ENCODE data around the gene ANKH.

ANKH gene

DNA sequence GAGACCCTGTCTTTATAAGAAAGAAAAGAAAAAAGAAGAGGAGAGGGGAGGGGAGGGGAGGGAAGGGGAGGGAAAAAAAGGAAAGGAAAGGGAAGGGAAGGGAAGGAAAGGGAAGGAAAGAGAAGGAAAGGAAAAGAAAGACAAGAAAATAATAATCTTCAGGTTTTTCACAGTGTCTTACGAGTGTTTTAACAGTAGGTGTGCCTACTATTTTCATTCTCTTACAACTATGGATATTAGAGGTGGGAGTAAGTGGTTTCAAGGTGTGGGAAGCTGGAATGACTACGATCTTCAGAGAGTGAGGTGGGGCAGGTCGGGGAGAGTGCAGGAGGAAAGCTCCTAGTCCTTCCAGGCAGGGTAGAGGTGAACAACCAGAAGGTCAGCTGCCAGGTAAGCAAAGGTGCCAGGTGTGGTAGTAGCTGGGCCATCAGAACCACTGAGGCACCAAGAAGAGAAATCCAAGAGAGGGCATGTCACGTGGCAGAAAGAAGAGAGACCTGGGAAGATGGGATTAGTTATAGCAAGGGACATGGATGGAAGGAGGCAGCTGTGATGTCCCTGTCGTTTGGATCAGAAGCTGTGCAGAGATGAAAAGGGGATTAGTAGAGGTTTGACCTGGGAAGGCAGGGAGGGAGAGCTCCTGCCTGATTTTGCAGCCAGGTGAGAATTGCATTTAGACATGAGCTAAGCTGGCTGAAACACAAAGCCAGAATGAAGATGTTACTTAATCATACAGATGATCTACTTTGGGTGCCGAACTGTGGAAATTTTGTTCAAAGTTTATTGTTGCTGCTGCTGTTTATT is 111.6 kb downstream of the ANKH start:
- H3K9ac ChIP-seq (ENCODE audit: insufficient read length), result no peak overlapping the region
- no peak overlapping the region for H3K4me3 ChIP-seq
- H3K27ac ChIP-seq, result no peak overlapping the region
- H3K9me3 ChIP-seq (ENCODE audit: low read depth, low read length), result no peaks in the 10 kb centered on the region
- DNase-seq (ENCODE audit: low read depth, low spot score), result no peak
- no peaks in the 10 kb centered on the region for H3K36me3 ChIP-seq (ENCODE audit: insufficient read depth, low read length)
- no peak for TF ChIP-seq POLR2AphosphoS5 (IDR thresholded peaks at IDR 0.05; ENCODE audit: borderline replicate concordance, low read depth, low read length)
- no peak for TF ChIP-seq FOXP2 (optimal IDR thresholded peaks at IDR 0.05; ENCODE audit: control extremely low read depth, extremely low read length, insufficient read depth)
- no peak for TF ChIP-seq EZH2 (IDR thresholded peaks at IDR 0.05)

- DNase-seq (ENCODE audit: low read depth, low spot score), result no peak
- TF ChIP-seq EZH2 (IDR thresholded peaks at IDR 0.05), result no peak
- no peak for TF ChIP-seq FOXP2 (optimal IDR thresholded peaks at IDR 0.05; ENCODE audit: control extremely low read depth, extremely low read length, insufficient read depth)
- TF ChIP-seq POLR2AphosphoS5 (IDR thresholded peaks at IDR 0.05; ENCODE audit: borderline replicate concordance, low read depth, low read length), result no peak
- Histone ChIP-seq H3K27ac (no peak overlapping the region), H3K4me3 (no peak overlapping the region), H3K9ac (ENCODE audit: insufficient read length) (no peak overlapping the region), H3K9me3 (ENCODE audit: low read depth, low read length) (no peaks in the 10 kb centered on the region), H3K36me3 (ENCODE audit: insufficient read depth, low read length) (no peaks in the 10 kb centered on the region)
Measured at GRCh38 chr5:14757850-14758249, 113.7 kb downstream of the ANKH start.

GRCh38 chr5:14756478-14756877 is 115.1 kb downstream of the ANKH start:
- Histone ChIP-seq H3K9ac (ENCODE audit: insufficient read length) (no peak overlapping the region), H3K9me3 (ENCODE audit: low read depth, low read length) (no peaks in the 10 kb centered on the region), H3K36me3 (ENCODE audit: insufficient read depth, low read length) (no peaks in the 10 kb centered on the region), H3K4me3 (no peak overlapping the region), H3K27ac (no peak overlapping the region)
- no peak for TF ChIP-seq POLR2AphosphoS5 (IDR thresholded peaks at IDR 0.05; ENCODE audit: borderline replicate concordance, low read depth, low read length)
- DNase-seq (ENCODE audit: low read depth, low spot score), result no peak

GRCh38 chr5:14753947-14754346 is 117.6 kb downstream of the ANKH start:
- Histone ChIP-seq H3K36me3 (ENCODE audit: insufficient read depth, low read length) (no peaks in the 10 kb centered on the region), H3K27ac (no peak overlapping the region), H3K9me3 (ENCODE audit: low read depth, low read length) (no peaks in the 10 kb centered on the region), H3K9ac (ENCODE audit: insufficient read length) (no peak overlapping the region), H3K4me3 (no peak overlapping the region)
- no peak for TF ChIP-seq EZH2 (IDR thresholded peaks at IDR 0.05)
- no peak for TF ChIP-seq POLR2AphosphoS5 (IDR thresholded peaks at IDR 0.05; ENCODE audit: borderline replicate concordance, low read depth, low read length)
- no peak for TF ChIP-seq FOXP2 (optimal IDR thresholded peaks at IDR 0.05; ENCODE audit: control extremely low read depth, extremely low read length, insufficient read depth)
- DNase-seq (ENCODE audit: low read depth, low spot score), result no peak

GRCh38 chr5:14753292-14753691 is 118.3 kb downstream of the ANKH start:
- Histone ChIP-seq H3K9ac (ENCODE audit: insufficient read length) (no peak overlapping the region), H3K27ac (no peak overlapping the region), H3K4me3 (no peak overlapping the region), H3K36me3 (ENCODE audit: insufficient read depth, low read length) (no peaks in the 10 kb centered on the region), H3K9me3 (ENCODE audit: low read depth, low read length) (no peaks in the 10 kb centered on the region)
- TF ChIP-seq EZH2 (IDR thresholded peaks at IDR 0.05), result no peak
- TF ChIP-seq POLR2AphosphoS5 (IDR thresholded peaks at IDR 0.05; ENCODE audit: borderline replicate concordance, low read depth, low read length), result no peak
- TF ChIP-seq FOXP2 (optimal IDR thresholded peaks at IDR 0.05; ENCODE audit: control extremely low read depth, extremely low read length, insufficient read depth), result no peak
- DNase-seq (ENCODE audit: low read depth, low spot score), result no peak

- Histone ChIP-seq H3K4me3 (no peak overlapping the region), H3K9me3 (ENCODE audit: low read depth, low read length) (no peaks in the 10 kb centered on the region), H3K9ac (ENCODE audit: insufficient read length) (no peak overlapping the region), H3K36me3 (ENCODE audit: insufficient read depth, low read length) (no peaks in the 10 kb centered on the region), H3K27ac (no peak overlapping the region)
- TF ChIP-seq EZH2 (IDR thresholded peaks at IDR 0.05) (no peak), POLR2AphosphoS5 (IDR thresholded peaks at IDR 0.05; ENCODE audit: borderline replicate concordance, low read depth, low read length) (no peak), FOXP2 (optimal IDR thresholded peaks at IDR 0.05; ENCODE audit: control extremely low read depth, extremely low read length, insufficient read depth) (no peak)
- DNase-seq (ENCODE audit: low read depth, low spot score), result no peak
Measured at GRCh38 chr5:14752497-14753071, 119.0 kb downstream of the ANKH start.

DNA sequence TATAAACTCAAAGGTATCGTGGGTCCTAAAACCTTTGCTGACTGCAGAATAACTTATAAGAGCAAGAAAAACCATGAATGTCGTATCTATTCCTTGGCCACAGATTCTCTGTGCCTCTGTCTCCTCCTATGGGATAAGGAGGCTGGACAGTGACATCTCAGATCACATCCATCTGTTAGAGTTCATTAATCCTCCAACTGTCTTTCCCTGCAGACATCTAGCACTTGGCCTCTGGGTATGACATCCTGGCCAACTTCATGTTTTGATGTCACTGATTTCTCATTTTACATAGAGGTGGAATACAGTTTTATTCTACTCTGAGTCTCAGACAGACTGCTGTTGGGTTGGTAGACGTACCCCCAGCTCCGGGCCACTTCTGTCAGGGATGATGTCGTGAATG is 120.9 kb downstream of the ANKH start:
- no peak for TF ChIP-seq FOXP2 (optimal IDR thresholded peaks at IDR 0.05; ENCODE audit: control extremely low read depth, extremely low read length, insufficient read depth)
- TF ChIP-seq EZH2 (IDR thresholded peaks at IDR 0.05), result no peak
- no peak for TF ChIP-seq POLR2AphosphoS5 (IDR thresholded peaks at IDR 0.05; ENCODE audit: borderline replicate concordance, low read depth, low read length)
- no peak for DNase-seq (ENCODE audit: low read depth, low spot score)
- H3K9ac ChIP-seq (ENCODE audit: insufficient read length), result no peak overlapping the region
- no peaks in the 10 kb centered on the region for H3K36me3 ChIP-seq (ENCODE audit: insufficient read depth, low read length)
- no peak overlapping the region for H3K27ac ChIP-seq
- no peaks in the 10 kb centered on the region for H3K9me3 ChIP-seq (ENCODE audit: low read depth, low read length)
- H3K4me3 ChIP-seq, result no peak overlapping the region

DNA sequence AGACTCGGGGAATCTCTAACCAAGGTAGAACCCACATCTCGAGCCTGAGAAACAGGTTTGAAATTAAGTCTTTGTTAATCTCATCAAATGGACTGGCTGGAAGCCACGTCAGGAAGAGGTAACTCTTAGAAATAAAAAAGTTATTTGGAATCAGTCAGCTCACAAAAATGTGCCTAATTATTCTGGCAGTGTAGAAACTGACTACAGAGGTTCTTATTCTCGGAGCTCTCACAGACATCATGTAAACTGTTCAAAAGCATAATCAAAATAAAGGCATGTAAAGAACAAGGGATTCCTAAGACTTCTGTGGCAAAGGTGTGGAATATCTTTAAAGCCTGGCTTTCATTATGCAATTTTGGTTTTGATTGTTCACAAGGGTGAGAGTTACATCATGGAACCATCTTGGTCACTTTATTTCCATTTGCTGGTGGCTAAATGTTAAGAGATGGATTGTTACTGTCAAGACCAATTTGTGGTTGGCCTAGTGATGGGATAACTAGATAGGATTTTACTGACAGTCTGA is 121.9 kb downstream of the ANKH start:
- Histone ChIP-seq H3K36me3 (ENCODE audit: insufficient read depth, low read length) (no peaks in the 10 kb centered on the region), H3K27ac (no peak overlapping the region), H3K9ac (ENCODE audit: insufficient read length) (no peak overlapping the region), H3K4me3 (no peak overlapping the region), H3K9me3 (ENCODE audit: low read depth, low read length) (no peaks in the 10 kb centered on the region)
- no peak for DNase-seq (ENCODE audit: low read depth, low spot score)
- TF ChIP-seq FOXP2 (optimal IDR thresholded peaks at IDR 0.05; ENCODE audit: control extremely low read depth, extremely low read length, insufficient read depth), result no peak
- no peak for TF ChIP-seq POLR2AphosphoS5 (IDR thresholded peaks at IDR 0.05; ENCODE audit: borderline replicate concordance, low read depth, low read length)
- no peak for TF ChIP-seq EZH2 (IDR thresholded peaks at IDR 0.05)

Data from SK-N-MC (cell line).